T-helper 9 cell (primary cell): ENCODE results near the gene MTF2.
"Not testable (repeated sequence)": the region's sequence is repeated elsewhere in the genome, so short reads cannot be mapped to it uniquely, and the experiment has no call there.

Source experiments
- DNase-seq: peaks from one replicate; pipeline ENCODE4 v3.0.0-alpha.2; 2020

Gene MTF2

DNA sequence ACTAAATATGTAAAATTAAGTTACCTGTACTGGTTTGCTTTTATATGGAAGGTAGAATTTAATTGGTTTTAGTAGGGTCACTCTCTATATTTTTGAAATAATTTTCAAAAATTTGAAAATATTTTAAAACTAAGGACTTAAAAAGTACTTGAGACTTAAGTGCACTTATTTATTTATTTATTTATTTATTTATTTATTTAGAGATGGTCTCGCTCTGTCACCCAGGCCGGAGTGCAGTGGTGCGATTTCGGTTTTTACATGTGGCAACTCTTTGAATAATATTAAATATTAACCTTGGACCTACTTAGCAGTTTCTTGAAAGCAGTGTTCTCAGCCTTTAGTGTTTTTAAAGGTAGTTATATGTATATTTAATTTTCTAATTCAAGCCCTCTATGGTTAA is 64.7 kb downstream of the MTF2 start:
- DNase-seq: no peak

DNA sequence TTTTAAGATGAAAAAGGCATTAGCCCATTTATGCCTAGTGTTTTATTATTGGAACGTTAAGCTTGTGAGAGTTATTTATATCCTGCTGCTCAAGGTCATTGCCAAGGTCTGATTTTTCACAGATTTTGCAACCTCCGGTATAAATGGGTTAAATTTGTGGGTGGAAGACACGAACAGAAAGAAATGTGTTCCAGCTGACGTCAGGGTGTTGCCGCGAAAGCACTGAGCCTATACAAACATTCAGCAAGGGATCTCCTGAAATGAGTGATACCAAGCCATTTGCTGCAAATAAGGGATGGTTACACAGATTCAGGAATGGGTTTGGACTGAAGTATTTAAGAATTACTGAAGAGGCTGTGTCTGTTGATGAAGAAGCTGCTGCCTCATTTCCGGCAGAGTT is 68.9 kb downstream of the MTF2 start:
- DNase-seq: no peak

DNA sequence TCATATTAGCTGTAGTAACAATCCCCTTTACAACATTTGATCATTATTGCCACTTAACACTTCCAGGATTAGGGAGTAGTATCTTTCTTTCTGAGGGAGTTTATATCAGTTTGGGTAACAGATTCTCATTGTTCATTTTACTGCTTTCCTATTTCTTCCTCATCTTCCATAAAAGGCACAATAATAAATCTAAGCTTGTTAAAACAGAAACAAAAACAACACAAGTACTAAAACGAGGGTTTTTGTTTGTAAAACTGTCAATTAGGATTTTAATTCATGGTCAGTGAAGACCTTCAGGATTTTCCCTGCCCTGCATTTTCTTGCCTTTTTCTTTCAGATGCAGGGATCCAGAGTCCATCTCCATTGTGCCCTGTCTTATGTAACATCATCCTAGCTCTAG is 71.6 kb downstream of the MTF2 start:
- DNase-seq: no peak

DNA sequence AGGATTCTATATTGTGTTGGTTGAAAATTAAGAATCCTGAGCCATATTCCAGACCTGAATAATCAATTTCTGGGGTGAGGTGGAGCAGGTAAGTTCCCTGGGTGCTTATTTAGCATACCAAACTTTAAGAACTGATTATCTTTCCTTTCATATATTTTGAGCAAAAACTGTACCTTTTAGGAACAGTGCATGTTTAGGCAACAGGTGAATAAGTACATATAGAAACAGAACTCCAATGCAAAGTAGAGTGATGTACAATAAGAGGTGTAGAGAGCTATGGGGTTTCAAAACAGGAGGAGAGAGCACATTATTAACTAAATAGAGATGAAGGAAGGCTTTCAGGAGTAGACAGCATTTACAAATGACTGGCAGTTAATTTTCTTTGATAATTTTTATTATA is 72.4 kb downstream of the MTF2 start:
- no peak for DNase-seq

DNA sequence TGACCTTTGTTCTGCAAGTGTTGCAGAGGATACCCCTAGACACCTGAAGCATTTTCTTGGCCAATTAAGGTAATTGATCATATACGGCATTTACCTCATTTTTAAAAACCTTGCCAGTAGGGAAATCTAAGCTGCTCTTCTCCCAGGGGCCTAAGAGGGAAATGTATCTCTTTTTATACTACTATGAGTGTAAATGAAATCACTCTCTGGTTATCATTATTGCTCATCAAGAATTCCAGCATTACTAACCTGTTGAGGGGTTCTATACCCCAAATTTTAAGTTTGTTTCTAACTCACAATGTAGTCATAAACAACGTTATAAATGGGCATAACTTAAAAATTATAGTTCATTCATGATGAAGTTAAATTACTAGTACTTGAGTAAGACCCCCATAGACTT is 73.8 kb downstream of the MTF2 start:
- no peak for DNase-seq

DNA sequence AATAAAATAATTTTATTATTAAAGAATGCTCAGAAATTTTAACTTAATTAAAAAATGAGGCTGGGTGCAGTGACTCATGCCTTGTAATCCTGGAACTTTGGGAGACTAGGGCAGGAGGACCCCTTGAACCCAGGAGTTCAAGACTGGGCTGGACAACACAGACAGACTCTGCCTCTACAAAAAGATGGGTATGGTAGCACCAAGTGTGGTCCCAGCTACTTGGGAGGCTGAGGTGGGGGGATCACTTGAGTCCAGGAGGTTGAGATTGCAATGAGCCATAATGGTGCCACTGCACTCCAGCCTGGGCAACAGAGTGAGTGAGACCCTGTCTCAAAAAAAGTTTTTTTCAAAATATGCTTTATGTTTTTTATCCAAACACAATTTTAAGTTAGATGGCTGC is 75.8 kb downstream of the MTF2 start:
- no peak for DNase-seq

DNA sequence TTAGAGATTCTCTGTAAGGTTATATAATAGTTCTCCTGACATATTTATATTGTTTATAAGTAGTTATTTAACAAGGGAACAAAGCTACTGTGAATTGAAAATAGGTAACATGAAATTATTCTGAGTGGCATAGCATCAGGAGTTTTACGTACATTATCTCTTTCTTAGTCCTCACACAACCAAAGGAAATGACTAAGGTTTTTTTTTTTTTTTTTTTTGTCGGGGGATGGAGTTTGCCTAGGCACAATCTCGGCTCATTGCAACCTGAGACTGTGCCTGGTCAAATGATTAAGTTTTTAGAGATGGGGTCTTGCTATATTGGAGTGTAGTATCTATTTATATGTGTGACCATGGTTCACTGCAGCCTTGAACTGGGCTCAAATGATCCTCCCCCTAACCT is 76.3 kb downstream of the MTF2 start:
- no peak for DNase-seq

DNA sequence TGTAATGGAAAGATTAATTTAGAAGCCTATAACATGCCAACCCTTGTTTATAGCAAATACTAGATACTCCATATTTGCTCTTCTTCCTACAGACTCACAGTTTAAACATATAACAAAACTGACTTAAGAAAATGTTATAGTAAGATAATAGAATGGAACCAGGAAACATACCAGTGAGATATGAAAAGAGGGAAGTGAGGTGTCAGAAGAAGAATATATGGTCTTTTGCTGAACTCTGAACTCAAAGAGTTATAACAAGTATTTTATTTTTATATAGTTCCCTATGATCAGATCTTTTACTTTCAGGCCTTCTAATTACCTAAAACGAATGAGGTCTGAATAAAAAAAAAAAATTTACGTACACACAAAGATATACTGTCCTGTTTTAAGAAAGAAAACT is 80.3 kb downstream of the MTF2 start:
- DNase-seq: no peak

DNA sequence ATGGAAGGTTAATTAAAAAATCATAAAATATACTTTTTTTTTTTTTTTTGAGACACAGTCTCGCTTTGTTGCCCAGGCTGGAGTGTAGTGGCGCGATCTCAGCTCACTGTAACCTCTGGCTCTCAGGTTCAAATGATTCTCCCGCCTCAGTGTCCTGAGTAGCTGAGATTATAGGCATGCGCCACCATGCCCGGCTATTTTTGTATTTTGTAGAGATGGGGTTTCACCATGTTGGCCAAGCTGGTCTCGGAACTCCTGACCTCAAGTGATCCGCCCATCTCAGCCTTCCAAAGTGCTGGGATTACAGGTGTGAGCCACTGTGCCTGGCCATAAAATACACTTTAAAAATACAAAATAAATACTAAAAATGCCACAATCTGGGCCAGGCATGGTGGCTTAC is 84.2 kb downstream of the MTF2 start:
- not testable (repeated sequence) for DNase-seq

DNA sequence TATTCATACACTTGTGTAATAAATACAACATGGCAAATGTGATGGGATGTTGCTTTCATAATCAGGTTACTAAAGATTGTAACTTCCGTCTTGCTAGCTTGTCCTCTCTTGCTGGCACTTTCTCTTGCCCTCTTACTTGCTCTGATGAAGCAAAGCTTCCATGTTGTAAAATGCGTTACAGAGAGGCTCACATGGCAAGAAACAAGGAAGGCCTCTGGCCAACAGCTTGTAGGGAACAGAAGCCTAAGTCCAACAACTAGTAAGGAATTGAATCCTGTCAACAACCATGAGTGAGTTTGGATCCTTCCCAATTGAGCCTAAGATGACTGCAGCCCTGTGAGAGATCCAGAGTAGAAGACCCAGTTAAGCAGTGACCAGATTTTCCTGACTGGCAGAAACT is 85.7 kb downstream of the MTF2 start:
- no peak for DNase-seq

DNA sequence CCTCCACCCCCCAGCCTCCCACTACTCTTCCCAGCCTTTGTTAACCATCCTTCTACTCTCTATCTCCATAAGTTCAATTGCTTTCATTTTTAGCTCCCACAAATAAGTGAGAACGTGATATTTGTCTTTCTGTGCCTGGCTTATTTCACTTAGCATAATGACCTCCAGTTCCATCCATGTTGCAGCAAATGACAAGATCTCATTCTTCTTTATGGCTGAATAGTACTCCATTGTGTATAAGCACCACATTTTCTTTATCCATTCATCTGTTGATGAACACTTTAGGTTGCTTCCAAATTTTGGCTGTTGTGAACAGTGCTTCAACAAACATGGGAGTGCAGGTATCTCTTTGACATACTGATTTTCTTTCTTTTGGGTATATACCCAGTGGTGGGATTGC is 86.8 kb downstream of the MTF2 start:
- not testable (repeated sequence) for DNase-seq

DNA sequence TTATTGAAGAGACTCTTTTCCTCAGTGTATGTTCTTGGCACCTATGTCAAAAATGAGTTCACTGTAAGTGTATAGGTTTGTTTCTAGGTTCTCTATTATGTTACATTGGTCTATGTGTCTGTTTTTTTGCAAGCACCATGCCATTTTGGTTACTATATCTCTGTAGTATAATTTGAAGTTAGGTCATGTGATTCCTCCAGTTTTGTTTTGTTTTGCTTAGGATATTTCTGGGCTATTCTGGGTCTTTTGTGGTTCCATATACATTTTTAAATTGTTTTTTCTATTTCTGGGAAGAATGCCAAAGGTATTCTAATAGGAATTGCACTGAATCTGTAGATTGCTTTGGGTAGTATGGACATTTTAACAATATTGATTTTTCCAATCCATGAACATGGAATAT is 87.9 kb downstream of the MTF2 start:
- no peak for DNase-seq

DNA sequence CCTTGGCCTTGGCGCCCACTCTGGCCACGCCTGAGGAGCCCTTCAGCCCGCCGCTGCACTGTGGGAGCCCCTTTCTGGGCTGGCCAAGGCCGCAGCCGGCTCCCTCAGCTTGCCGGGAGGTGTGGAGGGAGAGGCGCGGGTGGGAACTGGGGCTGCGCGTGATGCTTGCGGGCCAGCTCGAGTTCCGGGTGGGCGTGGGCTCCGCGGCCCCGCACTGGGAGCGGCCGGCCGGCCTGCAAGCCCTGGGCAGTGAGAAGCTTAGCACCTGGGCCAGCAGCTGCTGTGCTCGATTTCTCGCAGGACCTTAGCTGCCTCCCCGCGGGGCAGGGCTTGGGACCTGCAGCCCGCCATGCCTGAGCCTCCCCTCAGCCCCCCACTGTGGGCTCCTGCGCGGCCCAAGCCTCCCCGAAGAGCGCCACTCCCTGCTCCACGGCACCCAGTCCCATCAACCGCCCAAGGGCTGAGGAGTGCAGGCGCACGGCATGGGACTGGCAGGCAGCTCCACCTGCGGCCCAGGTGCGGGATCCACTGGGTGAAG is 91.1 kb downstream of the MTF2 start:
- not testable (repeated sequence) for DNase-seq

DNA sequence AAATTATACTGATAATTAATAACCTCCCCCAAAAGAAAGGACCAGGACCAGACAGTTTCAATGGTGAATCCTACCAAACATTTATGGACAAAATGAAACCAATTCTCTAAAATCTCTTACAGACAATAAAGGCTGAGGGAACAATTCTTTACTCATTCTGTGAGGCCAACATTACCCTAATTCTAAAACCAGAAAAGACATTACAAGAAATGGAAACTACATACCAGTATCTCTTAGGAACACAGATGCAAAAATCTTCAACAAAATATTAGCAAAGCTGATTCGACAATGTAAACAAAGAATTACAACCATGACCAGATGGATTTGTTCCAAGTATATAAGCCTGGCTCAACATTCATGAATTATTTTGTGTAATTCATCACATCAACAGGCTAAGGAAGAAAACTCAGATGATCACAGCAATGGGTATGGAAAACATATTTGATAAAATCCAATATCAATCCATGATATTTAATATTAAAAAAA is 92.5 kb downstream of the MTF2 start:
- DNase-seq: no peak

DNA sequence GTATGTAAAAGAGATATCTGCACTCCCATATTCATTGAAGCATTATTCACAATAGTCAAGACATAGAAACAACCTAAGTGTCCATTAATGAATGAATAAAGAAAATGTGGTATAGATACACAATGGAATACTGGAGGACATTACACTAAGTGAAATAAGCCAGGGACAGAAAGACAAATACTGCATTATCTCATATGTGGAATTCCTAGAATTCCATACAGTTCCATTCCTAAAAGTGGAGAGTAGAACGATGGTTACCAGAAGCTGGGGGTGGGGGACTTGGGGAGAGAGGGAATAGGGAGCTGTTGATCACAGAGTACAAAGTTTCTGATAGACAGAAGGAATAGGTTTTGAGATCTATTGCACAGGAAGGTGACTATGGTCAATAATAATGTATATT is 93.7 kb downstream of the MTF2 start:
- DNase-seq: no peak

DNA sequence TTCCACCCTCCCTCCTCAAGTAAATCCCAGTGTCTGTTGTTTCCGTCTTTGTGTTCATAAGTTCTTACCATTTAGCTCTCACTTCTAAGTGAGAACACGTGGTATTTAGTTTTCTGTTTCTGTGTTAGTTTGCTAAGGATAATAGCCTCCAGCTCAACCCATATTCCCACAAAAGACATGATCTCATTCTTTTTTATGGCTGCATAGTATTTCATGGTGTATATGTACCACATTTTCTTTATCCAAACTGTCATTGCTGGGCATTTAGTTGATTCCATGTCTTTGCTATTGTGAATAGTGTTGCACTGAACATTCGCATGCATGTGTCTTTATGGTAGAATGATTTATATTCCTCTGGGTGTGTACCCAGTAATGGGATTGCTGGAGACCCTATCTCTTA is 95.6 kb downstream of the MTF2 start:
- not testable (repeated sequence) for DNase-seq

DNA sequence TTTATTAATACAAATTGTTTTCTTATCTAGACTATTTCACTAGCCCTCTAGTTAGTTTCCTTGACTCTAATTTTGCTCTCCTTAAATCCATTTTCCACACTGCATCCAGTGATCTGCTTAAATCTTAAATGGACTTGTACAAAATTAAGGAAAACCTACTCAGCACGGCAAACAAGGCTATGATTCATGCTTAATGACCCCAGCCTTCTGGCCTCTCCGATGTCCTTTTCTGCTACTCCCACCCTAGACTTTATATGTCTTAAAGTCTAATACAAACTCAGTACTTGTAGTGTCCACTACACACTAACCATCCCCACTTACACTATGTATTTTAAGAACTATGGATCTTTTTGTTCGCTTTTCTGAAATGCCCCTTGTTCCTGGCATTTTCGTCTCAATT is 98.9 kb downstream of the MTF2 start:
- DNase-seq: no peak

DNA sequence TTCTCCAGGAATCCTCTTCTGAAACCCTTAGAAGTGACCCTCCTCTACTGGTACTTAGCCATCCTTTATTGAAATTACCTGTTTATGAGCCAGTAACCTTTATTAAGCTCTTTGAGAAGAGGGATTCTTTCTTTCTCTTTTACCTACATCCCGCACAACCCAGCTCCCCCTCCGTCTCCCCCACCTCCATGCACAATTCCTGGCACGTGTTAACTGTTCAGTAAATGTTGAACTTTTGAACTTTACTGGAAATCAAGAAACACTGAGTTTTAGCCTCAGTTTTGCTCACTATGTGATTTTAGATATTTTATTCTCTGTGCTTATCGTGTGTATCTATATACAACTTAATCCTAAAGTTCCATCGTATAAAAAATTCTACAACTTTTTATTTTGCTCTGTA is 99.3 kb downstream of the MTF2 start:
- DNase-seq: no peak

DNA sequence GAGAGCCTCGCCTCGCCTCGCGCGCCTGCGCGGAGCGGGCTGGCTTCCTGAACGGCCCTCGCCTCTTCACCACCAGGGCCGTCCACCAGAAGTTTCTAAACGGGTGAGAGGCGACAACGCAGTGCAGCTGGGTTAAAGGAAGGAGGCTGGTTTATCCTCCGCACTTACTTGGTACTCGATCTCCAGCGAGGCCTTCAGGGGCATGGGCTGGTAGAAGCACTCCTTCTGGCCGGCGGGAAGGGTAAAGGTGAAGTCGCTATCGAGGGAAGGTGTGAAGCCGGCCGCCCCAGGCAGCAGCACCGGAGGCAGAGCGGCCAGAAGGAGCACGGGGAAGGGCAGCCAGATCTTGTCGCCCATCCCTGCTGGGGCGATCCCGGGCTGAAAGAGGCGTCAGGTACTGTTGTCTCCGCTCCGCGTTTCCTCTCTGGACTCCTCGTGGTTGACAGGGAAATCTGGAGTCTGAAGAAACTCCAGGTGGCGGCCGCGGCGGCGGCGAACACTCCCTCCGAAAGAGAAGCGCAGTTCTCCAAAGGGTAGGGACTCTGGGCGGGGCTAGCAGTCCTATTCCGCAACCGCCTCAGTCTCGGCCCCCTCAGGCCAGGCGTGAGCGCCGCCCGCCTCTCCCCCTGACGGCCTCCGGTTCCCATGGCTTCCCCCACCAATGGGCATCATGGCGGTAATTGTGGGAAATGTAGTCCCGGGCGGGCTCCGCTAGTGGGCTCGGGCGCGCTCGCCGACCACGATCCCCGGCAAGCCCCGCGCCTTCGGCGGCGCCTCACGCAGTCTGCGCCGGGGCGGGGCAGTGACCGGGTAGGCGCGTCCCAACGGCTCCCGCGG is 101.0 kb downstream of the MTF2 start, which contains the start of gene TMED5:
TMED5 (minus strand) TSS at position 528 of the 837 bp plus-strand sequence; CDS start at position 357, 171 bp downstream.
- DNase-seq: peak; percentile 90

DNA sequence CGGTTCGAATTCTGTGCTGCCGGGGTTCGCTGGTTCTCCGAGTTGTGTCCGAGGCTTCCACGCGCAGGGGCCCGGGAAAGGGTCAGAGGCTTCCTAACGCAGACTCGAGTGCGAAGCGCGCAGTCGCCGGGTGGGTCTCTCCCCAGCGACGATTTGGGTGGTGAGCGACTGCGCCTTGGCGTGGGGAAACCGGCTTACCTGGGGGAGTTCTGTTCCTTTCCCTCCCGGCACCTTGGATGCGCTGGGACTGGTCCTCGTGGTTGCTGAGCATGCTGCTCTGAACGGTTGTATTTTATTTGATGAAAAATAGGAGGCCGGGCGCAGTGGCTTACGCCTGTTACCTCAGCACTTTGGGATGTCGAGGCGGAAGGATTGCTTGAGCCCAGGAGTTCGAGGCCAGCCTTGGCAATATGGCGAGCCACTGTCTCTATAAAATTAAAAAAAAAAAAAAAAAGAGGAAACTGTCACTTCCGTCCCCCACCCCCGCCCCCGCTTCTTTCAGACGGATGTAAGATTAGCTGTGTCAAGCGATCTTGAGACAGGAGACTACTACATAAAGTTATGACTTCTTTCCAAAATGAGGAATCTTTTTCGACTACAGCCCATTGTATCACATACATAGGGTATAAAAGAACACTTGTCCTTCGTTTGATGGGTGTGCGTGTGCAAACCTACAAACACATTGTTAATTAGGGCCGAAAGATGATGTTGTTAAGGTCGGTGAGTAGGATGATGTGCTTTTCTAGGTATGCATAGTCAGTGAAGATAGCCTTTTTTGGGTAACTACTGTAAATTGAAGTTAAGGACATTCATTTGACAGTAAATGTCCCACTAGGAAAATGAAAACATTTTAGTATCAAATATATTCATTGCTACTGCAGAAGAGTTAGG is 101.9 kb downstream of the MTF2 start, which contains the start of gene CCDC18:
CCDC18 (plus strand) TSS at position 2 of the 891 bp plus-strand sequence. CDS start 2,638 bp downstream, outside the sequence.
- peak; percentile 45 for DNase-seq

DNA sequence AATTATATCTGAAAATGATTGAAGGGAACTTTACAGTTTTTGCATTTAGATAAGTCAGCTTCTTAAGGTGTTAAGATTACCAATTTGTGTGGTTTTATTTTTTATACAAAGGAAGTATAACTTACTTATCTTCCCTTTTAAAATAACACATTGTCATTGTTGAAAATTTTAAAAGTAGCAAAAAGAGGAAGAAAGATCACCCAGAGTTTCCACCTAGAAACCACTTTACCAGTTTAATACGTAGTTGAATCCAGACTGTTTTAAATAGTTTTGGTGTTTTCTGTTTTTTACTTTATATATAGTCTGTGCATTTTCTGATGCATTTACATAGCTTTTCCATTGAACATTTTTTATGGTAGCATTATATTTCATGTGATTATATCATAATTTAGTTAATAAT is 107.6 kb downstream of the MTF2 start:
- no peak for DNase-seq
